Measurements from ENCODE around the gene GABBR2. TPM values are rescaled to one million over a fixed set of nuclear protein-coding genes. Genes with fewer than 3 reads are reported as not detected.

GABBR2 gene
- total RNA-seq, 1 experiment from 2014 or later, result 6.3 TPM

GRCh38 chr9:98442114-98442513 lies 266.6 kb downstream of the GABBR2 start:
- in situ Hi-C loops (cut with HindIII; ENCODE audit: low pct_unique_long_range_greater_than_20kb, low sequenced_read_pairs), result no loop called here
- ATAC-seq, result no peak
- no peaks in the 10 kb centered on the region for H3K27me3 ChIP-seq (ENCODE audit: control insufficient read depth, insufficient read depth, low read length)
- ChIA-PET CTCF (no interaction called here), POLR2A (no interaction called here)
- TF ChIP-seq SIN3A (IDR thresholded peaks at IDR 0.05; ENCODE audit: borderline replicate concordance, insufficient read depth, low read depth, low read length), result no peak
- no peak for TF ChIP-seq CTCF (IDR thresholded peaks at IDR 0.05)
- TF ChIP-seq REST (IDR thresholded peaks at IDR 0.05; ENCODE audit: insufficient read depth in 1 of 2, low read depth in 2 of 2, low read length in 1 of 2), result no peak
- no peaks in the 10 kb centered on the region for H3K4me1 ChIP-seq (ENCODE audit: control insufficient read depth, insufficient read depth, low read length)
- no peak overlapping the region for H3K27ac ChIP-seq (ENCODE audit: low read length)
- no peaks in the 10 kb centered on the region for H3K9me3 ChIP-seq (ENCODE audit: control insufficient read depth, insufficient read depth, low read depth, low read length)
- no TSS peak for BruUV-seq (replicated peaks)
- no peaks in the 10 kb centered on the region for H3K36me3 ChIP-seq (ENCODE audit: control insufficient read depth, insufficient read depth, low read length)
- H3K4me3 ChIP-seq (ENCODE audit: low read depth in 2 of 2, low read length in 2 of 2), result no peak overlapping the region
- intact Hi-C loops (cut with micrococcal nuclease; ENCODE audit: unreplicated experiment), result no loop called here
- DNase-seq (ENCODE audit: low read depth, low spot score), result no peak

GRCh38 chr9:98438666-98439065 lies 270.1 kb downstream of the GABBR2 start:
- ChIA-PET CTCF (no interaction called here), POLR2A (no interaction called here)
- Histone ChIP-seq H3K27me3 (ENCODE audit: control insufficient read depth, insufficient read depth, low read length) (no peaks in the 10 kb centered on the region), H3K27ac (ENCODE audit: low read length) (no peak overlapping the region), H3K4me3 (ENCODE audit: low read depth in 2 of 2, low read length in 2 of 2) (no peak overlapping the region), H3K4me1 (ENCODE audit: control insufficient read depth, insufficient read depth, low read length) (no peaks in the 10 kb centered on the region), H3K9me3 (ENCODE audit: control insufficient read depth, insufficient read depth, low read depth, low read length) (no peaks in the 10 kb centered on the region), H3K36me3 (ENCODE audit: control insufficient read depth, insufficient read depth, low read length) (no peaks in the 10 kb centered on the region)
- intact Hi-C loops (cut with micrococcal nuclease; ENCODE audit: unreplicated experiment) (no loop called here), in situ Hi-C loops (cut with HindIII; ENCODE audit: low pct_unique_long_range_greater_than_20kb, low sequenced_read_pairs) (no loop called here)
- no peak for ATAC-seq
- BruUV-seq (replicated peaks), result no TSS peak
- TF ChIP-seq CTCF (IDR thresholded peaks at IDR 0.05) (no peak), TCF7L2 (IDR thresholded peaks at IDR 0.05; ENCODE audit: low read depth, low read length) (no peak), REST (IDR thresholded peaks at IDR 0.05; ENCODE audit: insufficient read depth in 1 of 2, low read depth in 2 of 2, low read length in 1 of 2) (no peak), POLR2AphosphoS5 (IDR thresholded peaks at IDR 0.05; ENCODE audit: low read depth, low read length) (no peak), SIN3A (IDR thresholded peaks at IDR 0.05; ENCODE audit: borderline replicate concordance, insufficient read depth, low read depth, low read length) (no peak)
- DNase-seq (ENCODE audit: low read depth, low spot score), result no peak
